A549 (cell line): ENCODE results near the gene PLCB4.

Experiments used
- CBX2 ChIP-seq: fragments of 200-600 bp; sonication (generic); IDR thresholded peaks from 2 replicates; pipeline ENCODE4 v1.6.1; 2016; ENCODE audit warnings: low read depth, mild to moderate bottlenecking, borderline replicate concordance
- CTCF ChIP-seq: fragments of >200 bp; sonication (Bioruptor Twin); formaldehyde crosslinking; IDR thresholded peaks from 3 replicates; pipeline ENCODE4 v1.5.1; 2016
- EP300 ChIP-seq, 2 experiments: fragments of >200 bp; sonication (Bioruptor Twin); formaldehyde crosslinking; IDR thresholded peaks; 2 replicates in 1 of 2; 3 replicates in 1 of 2; pipeline ENCODE4 v1.6.1; 2016 to 2017
- FOSL2 ChIP-seq, 2 experiments: fragments of 450-650 bp in 1 of 2; fragments of >200 bp in 1 of 2; sonication (Bioruptor Twin) in 1 of 2; formaldehyde crosslinking; IDR thresholded peaks; 2 replicates each; pipeline versions ENCODE4 v1.5.0 to v1.6.1; 2016 to 2020; ENCODE audit warnings: mild to moderate bottlenecking in 1 of 2, moderate library complexity in 1 of 2
- FOXS1 ChIP-seq: fragments of 250-450 bp; sonication (Bioruptor Pico); IDR thresholded peaks from 2 replicates; pipeline ENCODE4 v1.5.0; 2020; ENCODE audit warnings: mild to moderate bottlenecking, moderate library complexity
- GATA3 ChIP-seq: IDR thresholded peaks from 2 replicates; pipeline ENCODE4 v1.6.1; 2012; ENCODE audit warnings: borderline replicate concordance
- JUN ChIP-seq, 2 experiments: fragments of >200 bp; sonication (Bioruptor Twin); formaldehyde crosslinking; IDR thresholded peaks; 2 replicates in 1 of 2; 3 replicates in 1 of 2; pipeline ENCODE4 v1.6.1; 2016 to 2017
- MAX ChIP-seq: IDR thresholded peaks from 2 replicates; pipeline ENCODE4 v1.6.1; 2012
- NR3C1 ChIP-seq: fragments of >200 bp; sonication (Bioruptor Twin); formaldehyde crosslinking; IDR thresholded peaks from 3 replicates; pipeline ENCODE4 v1.6.1; 2017
- POLR2A ChIP-seq: IDR thresholded peaks from 2 replicates; pipeline ENCODE4 v1.6.1; 2012; ENCODE audit warnings: mild to moderate bottlenecking, low read length
- RFX5 ChIP-seq: fragments of 450-650 bp; IDR thresholded peaks from 2 replicates; pipeline ENCODE4 v1.7.1; 2014; ENCODE audit warnings: antibody characterized with exemption, mild to moderate bottlenecking, moderate library complexity
- SMC3 ChIP-seq: fragments of >200 bp; sonication (Bioruptor Twin); formaldehyde crosslinking; IDR thresholded peaks from 3 replicates; pipeline ENCODE4 v1.6.1; 2018; ENCODE audit warnings: inconsistent platforms
- TF ChIP-seq, protein P1 (sequence below): fragments of 450-650 bp; IDR thresholded peaks from 2 replicates; pipeline ENCODE4 v1.6.1; 2014; ENCODE audit warnings: antibody characterized with exemption
- TF ChIP-seq, protein P2 (sequence below): fragments of 200-600 bp; sonication (generic); IDR thresholded peaks from 2 replicates; pipeline ENCODE4 v1.6.1; 2016; ENCODE audit warnings: antibody characterized with exemption, mild to moderate bottlenecking, moderate library complexity

- TF ChIP-seq CTCF = no peak
- TF ChIP-seq SMC3 = no peak
- TF ChIP-seq RFX5 = no peak
- TF ChIP-seq FOXS1 (CRISPR knock-in tag) = no peak
- TF ChIP-seq, protein P1, sequence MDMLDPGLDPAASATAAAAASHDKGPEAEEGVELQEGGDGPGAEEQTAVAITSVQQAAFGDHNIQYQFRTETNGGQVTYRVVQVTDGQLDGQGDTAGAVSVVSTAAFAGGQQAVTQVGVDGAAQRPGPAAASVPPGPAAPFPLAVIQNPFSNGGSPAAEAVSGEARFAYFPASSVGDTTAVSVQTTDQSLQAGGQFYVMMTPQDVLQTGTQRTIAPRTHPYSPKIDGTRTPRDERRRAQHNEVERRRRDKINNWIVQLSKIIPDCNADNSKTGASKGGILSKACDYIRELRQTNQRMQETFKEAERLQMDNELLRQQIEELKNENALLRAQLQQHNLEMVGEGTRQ = no peak
- TF ChIP-seq JUN (IDR thresholded peaks at IDR 0.05) = no peak
- TF ChIP-seq CBX2 = no peak
- TF ChIP-seq, protein P2, sequence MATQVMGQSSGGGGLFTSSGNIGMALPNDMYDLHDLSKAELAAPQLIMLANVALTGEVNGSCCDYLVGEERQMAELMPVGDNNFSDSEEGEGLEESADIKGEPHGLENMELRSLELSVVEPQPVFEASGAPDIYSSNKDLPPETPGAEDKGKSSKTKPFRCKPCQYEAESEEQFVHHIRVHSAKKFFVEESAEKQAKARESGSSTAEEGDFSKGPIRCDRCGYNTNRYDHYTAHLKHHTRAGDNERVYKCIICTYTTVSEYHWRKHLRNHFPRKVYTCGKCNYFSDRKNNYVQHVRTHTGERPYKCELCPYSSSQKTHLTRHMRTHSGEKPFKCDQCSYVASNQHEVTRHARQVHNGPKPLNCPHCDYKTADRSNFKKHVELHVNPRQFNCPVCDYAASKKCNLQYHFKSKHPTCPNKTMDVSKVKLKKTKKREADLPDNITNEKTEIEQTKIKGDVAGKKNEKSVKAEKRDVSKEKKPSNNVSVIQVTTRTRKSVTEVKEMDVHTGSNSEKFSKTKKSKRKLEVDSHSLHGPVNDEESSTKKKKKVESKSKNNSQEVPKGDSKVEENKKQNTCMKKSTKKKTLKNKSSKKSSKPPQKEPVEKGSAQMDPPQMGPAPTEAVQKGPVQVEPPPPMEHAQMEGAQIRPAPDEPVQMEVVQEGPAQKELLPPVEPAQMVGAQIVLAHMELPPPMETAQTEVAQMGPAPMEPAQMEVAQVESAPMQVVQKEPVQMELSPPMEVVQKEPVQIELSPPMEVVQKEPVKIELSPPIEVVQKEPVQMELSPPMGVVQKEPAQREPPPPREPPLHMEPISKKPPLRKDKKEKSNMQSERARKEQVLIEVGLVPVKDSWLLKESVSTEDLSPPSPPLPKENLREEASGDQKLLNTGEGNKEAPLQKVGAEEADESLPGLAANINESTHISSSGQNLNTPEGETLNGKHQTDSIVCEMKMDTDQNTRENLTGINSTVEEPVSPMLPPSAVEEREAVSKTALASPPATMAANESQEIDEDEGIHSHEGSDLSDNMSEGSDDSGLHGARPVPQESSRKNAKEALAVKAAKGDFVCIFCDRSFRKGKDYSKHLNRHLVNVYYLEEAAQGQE = no peak
- no peak for TF ChIP-seq FOSL2 (IDR thresholded peaks at IDR 0.05)
- no peak for TF ChIP-seq FOSL2 (CRISPR knock-in tag; IDR thresholded peaks at IDR 0.05)
- no peak for TF ChIP-seq EP300 (IDR thresholded peaks at IDR 0.05)
- no peak for TF ChIP-seq GATA3
- no peak for TF ChIP-seq NR3C1
- no peak for TF ChIP-seq POLR2A
- TF ChIP-seq MAX = no peak
Observed at GRCh38 chr20:9081423-9081966, 12.6 kb downstream of the PLCB4 start.
